Activated B cell treated with CpG ODN at 0.5 μM for 24 hours (primary cell): ENCODE results near the gene PTPRN. TPM values are rescaled to one million over a fixed set of nuclear protein-coding genes. Genes with fewer than 3 reads are reported as not detected.
A peak's percentile ranks its signal among the peaks of the same experiment; 100 is the strongest.

Experiments used
- ATAC-seq: fragments of 200-7000 bp; cut with Tn5 transposase; one replicate; pipeline ENCODE4 v1.10.0; 2021; ENCODE audit warnings: low read depth, mild to moderate bottlenecking, moderate library complexity
- CTCF ChIA-PET: fragments of 350-600 bp; sonication (Branson Sonifier 250); formaldehyde crosslinking; loops from one replicate; lab custom pipeline; 2021; ENCODE audit warnings: antibody characterized with exemption; lab: Charles Lee
- POLR2A ChIA-PET: fragments of 350-600 bp; sonication (Branson Sonifier 250); formaldehyde crosslinking; loops from one replicate; lab custom pipeline; 2021; ENCODE audit warnings: antibody characterized with exemption; lab: Charles Lee
- DNase-seq: peaks from one replicate; pipeline ENCODE4 v3.0.0; 2022
- H3K27ac Mint-ChIP-seq: one replicate; pipeline ENCODE4 v1.8.0; 2020; ENCODE audit warnings: mixed read lengths
- H3K27me3 Mint-ChIP-seq: one replicate; pipeline ENCODE4 v1.8.0; 2021; ENCODE audit warnings: mixed read lengths
- H3K36me3 Mint-ChIP-seq: one replicate; pipeline ENCODE4 v1.8.0; 2021; ENCODE audit warnings: low read depth, mixed read lengths
- H3K4me1 Mint-ChIP-seq: one replicate; pipeline ENCODE4 v1.8.0; 2021; ENCODE audit warnings: mixed read lengths
- H3K4me3 Mint-ChIP-seq: one replicate; pipeline ENCODE4 v1.8.0; 2020; ENCODE audit warnings: mild to moderate bottlenecking, mixed read lengths
- H3K9me3 Mint-ChIP-seq: one replicate; pipeline ENCODE4 v1.8.0; 2020; ENCODE audit warnings: mixed read lengths
- intact Hi-C: fragments of 100-400 bp; cut with micrococcal nuclease; formaldehyde crosslinking; loops from one replicate; pipeline ENCODE4 v1.15.1; 2024
- total RNA-seq: library from RNA; stranded (reverse); gene quantifications from 2 replicates; pipeline ENCODE4 v1.2.3, GENCODE V29; 2022
- TF ChIP-seq, protein P1 (sequence below): fragments of 200-600 bp; IDR thresholded peaks from one replicate; pipeline ENCODE4 v1.8.0; 2022; ENCODE audit warnings: antibody characterized with exemption, mild to moderate bottlenecking

PTPRN gene
- total RNA-seq, 1 donor from 2014 or later = not detected

DNA sequence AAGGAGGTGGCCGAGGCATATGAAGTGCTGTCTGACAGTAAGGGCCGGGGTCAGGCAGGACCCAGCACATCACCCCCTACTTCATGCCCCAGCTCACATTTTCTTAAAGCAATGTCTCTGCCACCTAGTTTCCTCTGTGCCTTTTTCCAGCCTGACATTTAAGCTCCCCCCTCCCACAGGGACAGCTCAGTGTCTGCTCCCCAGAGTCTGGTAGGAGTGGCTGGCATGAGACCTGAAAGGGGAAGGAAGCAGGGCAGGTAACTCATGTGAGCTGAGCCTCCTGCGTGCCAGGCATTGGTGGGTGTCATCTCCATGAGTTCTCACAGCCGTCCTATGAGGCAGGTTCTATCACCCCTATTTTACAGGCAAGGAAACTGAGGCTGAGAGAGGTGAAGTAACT, 28.6 kb downstream of the PTPRN start:
- H3K4me1 Mint-ChIP-seq = peaks cover 48% of the 10 kb centered on the region

DNA sequence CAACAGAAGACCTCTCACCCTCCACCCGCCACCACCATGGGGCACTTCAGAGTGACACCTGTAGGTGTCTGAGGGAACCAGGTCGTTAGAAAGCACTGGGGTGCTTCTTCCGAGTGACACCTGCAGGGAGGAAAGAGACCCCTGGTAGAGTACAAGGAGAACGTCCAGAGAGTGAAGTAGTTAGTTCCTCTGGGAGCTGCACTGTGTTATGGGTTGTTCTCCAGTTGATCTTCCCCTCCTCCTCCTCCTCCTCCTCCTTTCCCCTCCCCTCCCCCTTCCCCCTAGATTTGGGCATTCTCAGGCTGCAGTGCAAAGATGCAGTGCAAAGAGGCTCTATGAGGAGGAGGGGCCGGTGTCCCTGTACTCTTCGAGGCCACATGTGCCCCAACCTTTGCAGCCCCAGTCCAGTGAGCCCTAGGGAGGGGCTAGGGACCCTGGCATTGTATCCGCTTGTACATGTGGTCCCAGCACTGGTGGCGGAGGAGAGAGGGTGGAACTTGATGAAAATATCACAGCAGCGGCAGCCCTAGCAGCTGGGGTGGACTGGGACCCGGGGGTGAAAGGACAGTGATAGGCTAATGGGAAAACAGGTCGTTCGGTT, 29.2 kb downstream of the PTPRN start:
- Mint-ChIP-seq H3K36me3 (peaks cover 46% of the 10 kb centered on the region), H3K9me3 (no peaks in the 10 kb centered on the region), H3K27ac (peak overlapping the region; percentile 95), H3K4me1 (peaks cover 48% of the 10 kb centered on the region), H3K4me3 (peak overlapping the region; percentile 89), H3K27me3 (no peaks in the 10 kb centered on the region)
- ChIA-PET POLR2A (interaction anchor here (0.9 to 8.0 kb wide), 11 partner anchors 16 to 108 kb away, joined by 3 to 260 read pairs (median 30); partner anchors contain the start of genes ABCB6, ANKZF1, ATG9A and CNPPD1), CTCF (interaction anchor here (0.6 to 11.9 kb wide), 6 partner anchors 14 to 108 kb away, joined by 3 to 155 read pairs (median 21); partner anchors contain the start of genes ANKZF1, ATG9A, DNPEP and TUBA4A)
- intact Hi-C loops = loop anchor here (1.0 to 5.0 kb wide), 16 partner anchors 14 to 884 kb away; partner anchors contain the start of genes ANKZF1, ATG9A, CHPF and GLB1L
- TF ChIP-seq, protein P1, sequence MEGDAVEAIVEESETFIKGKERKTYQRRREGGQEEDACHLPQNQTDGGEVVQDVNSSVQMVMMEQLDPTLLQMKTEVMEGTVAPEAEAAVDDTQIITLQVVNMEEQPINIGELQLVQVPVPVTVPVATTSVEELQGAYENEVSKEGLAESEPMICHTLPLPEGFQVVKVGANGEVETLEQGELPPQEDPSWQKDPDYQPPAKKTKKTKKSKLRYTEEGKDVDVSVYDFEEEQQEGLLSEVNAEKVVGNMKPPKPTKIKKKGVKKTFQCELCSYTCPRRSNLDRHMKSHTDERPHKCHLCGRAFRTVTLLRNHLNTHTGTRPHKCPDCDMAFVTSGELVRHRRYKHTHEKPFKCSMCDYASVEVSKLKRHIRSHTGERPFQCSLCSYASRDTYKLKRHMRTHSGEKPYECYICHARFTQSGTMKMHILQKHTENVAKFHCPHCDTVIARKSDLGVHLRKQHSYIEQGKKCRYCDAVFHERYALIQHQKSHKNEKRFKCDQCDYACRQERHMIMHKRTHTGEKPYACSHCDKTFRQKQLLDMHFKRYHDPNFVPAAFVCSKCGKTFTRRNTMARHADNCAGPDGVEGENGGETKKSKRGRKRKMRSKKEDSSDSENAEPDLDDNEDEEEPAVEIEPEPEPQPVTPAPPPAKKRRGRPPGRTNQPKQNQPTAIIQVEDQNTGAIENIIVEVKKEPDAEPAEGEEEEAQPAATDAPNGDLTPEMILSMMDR = no peak
- DNase-seq (no peak), ATAC-seq (peak; percentile 29)

More for the DNA sequence above, 28.6 kb downstream of the PTPRN start:
- Mint-ChIP-seq H3K9me3 (no peaks in the 10 kb centered on the region), H3K36me3 (peaks cover 52% of the 10 kb centered on the region), H3K27me3 (no peaks in the 10 kb centered on the region), H3K27ac (peak overlapping the region; percentile 95), H3K4me3 (peak overlapping the region; percentile 89)
- ChIA-PET POLR2A (interaction anchor here (0.9 to 8.0 kb wide), 6 partner anchors 15 to 105 kb away, joined by 3 to 260 read pairs (median 114); partner anchors contain the start of genes ANKZF1, ATG9A, CNPPD1 and GLB1L), CTCF (interaction anchor here (0.6 to 11.9 kb wide), 4 partner anchors 13 to 88 kb away, joined by 3 to 155 read pairs (median 19); no protein-coding TSS in a partner anchor)
- DNase-seq (no peak), ATAC-seq (no peak)
- intact Hi-C loops = no loop called here
- TF ChIP-seq, protein P1 = no peak

DNA sequence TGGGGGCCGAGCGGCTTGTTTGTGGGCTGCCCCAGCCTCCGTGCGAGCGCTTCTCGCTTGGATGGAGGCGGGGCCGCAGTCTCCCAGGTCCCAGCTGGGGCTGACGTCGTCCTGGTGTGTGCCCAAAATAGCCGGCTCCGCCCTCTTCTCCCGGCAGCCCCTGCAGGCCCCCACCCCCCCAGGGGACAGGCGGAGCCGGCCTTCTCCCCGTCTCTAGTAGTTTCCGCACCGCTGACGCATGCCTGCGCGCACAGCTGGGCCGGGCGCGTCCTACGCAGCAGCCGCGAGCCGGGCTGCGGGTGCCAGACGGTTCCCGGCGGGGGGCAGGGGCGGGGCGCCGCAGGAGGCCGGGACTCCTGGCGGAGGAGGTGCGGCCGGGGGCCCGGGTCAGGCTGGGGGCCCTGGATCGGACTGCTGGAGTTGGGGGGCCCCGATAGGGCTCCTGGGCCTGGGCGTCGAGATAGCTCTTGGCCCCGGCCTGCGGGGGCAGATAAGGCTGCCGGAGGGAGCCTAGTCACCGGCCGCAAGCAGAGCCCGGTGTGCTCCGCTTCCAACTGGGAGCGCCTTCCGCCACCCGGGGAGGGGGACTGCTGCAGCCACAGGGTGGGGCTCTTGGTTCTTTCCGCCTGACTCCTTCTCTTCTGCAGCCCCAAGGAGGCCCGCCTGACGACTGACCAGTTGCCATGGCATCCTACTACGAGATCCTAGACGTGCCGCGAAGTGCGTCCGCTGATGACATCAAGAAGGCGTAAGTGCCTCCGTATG, 29.9 kb downstream of the PTPRN start, which contains the start of gene DNAJB2:
TSS of gene DNAJB2 (plus strand) at position 216 of the 765 bp plus-strand sequence. CDS start at position 684, 468 bp downstream.
- ATAC-seq = peak; percentile 78
- H3K27ac Mint-ChIP-seq = peak within 1 kb of the TSS; percentile 97

DNA sequence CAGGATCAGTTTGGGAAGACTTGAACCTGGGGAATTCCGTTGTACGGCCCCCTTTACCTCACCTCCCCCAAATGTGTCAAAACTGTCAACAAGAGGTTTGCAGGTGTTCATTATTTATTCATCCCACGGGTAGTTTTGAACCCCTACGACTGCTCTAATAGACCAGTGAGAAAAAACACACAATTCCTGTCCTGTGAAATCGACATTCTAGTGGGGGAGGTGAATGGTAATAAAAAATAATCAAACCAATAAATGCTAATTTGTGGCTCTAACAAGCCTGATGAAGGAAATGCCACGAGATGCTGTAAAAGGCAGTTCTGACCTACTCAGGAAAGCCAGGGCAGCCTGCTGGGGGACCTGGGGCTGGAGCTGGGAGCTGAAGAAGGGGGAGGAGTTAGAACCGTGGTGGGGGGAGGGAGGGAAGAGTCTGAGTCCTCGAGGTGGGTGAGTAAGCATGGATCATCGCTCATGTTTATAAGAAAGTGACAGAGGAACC, 30.5 kb downstream of the PTPRN start:
- ATAC-seq (no peak), DNase-seq (no peak)
- Mint-ChIP-seq H3K27ac (peak overlapping the region; percentile 97), H3K27me3 (no peaks in the 10 kb centered on the region), H3K36me3 (peaks cover 38% of the 10 kb centered on the region), H3K9me3 (no peaks in the 10 kb centered on the region), H3K4me1 (peaks cover 51% of the 10 kb centered on the region), H3K4me3 (peak overlapping the region; percentile 89)
- TF ChIP-seq, protein P1 = no peak
- intact Hi-C loops = loop anchor here (1.0 to 5.0 kb wide), 16 partner anchors 16 to 882 kb away; partner anchors contain the start of genes ANKZF1, ATG9A, CHPF and GLB1L
- ChIA-PET POLR2A (interaction anchor here (0.6 to 8.0 kb wide), 22 partner anchors 17 to 1921 kb away, joined by 3 to 260 read pairs (median 8); partner anchors contain the start of genes ABCB6, ANKZF1, ATG9A and CNPPD1), CTCF (interaction anchor here (0.6 to 11.9 kb wide), 14 partner anchors 15 to 249 kb away, joined by 3 to 155 read pairs (median 5); partner anchors contain the start of genes ANKZF1, ATG9A, CNPPD1 and DNPEP)

More for the DNA sequence above, 29.9 kb downstream of the PTPRN start, which contains the start of gene DNAJB2:
- CTCF ChIA-PET = interaction anchor here (0.6 to 11.9 kb wide), 12 partner anchors 14 to 109 kb away, joined by 3 to 155 read pairs (median 5); partner anchors contain the start of genes ANKZF1, ATG9A, CNPPD1 and DNPEP
- POLR2A ChIA-PET = interaction anchor here (0.6 to 8.0 kb wide), 20 partner anchors 17 to 1921 kb away, joined by 3 to 260 read pairs (median 8); partner anchors contain the start of genes ABCB6, ANKZF1, ATG9A and CNPPD1
- no peaks in the 10 kb centered on the region for H3K9me3 Mint-ChIP-seq
- intact Hi-C loops = loop anchor here (1.0 to 5.0 kb wide), 16 partner anchors 15 to 883 kb away; partner anchors contain the start of genes ANKZF1, ATG9A, CHPF and GLB1L
- no peaks in the 10 kb centered on the region for H3K27me3 Mint-ChIP-seq
- DNase-seq = peak; percentile 99
- H3K36me3 Mint-ChIP-seq = peaks cover 43% of the 10 kb centered on the region
- TF ChIP-seq, protein P1 = no peak
- H3K4me3 Mint-ChIP-seq = peak within 1 kb of the TSS; percentile 89
- peaks cover 48% of the 10 kb centered on the region for H3K4me1 Mint-ChIP-seq
